DND-41 (cell line): ENCODE results near the gene B4GALT3.

Experiments used
- ATAC-seq: fragments of 200-7000 bp; cut with Tn5 transposase; 3 replicates; pipeline ENCODE4 v1.9.1; 2021; ENCODE audit warnings: low read depth; ENCODE audit not compliant: insufficient read depth
- DNase-seq: peaks from one replicate; pipeline ENCODE4 v3.0.0-alpha.2; 2020
- H2AFZ ChIP-seq: 2 replicates; pipeline ENCODE4 v1.6.0; 2012; ENCODE audit warnings: low read depth, low read length
- H3K27ac ChIP-seq: 2 replicates; pipeline ENCODE4 v1.5.1; 2012; ENCODE audit warnings: low read length, inconsistent platforms
- H3K27me3 ChIP-seq: fragments of 200-600 bp; sonication (generic); 2 replicates; pipeline ENCODE4 v1.6.0; 2012; ENCODE audit warnings: low read length, mild to moderate bottlenecking, inconsistent platforms; ENCODE audit not compliant: insufficient read depth, poor library complexity
- H3K36me3 ChIP-seq: 2 replicates; pipeline ENCODE4 v1.5.1; 2012; ENCODE audit warnings: low read length, inconsistent platforms; ENCODE audit not compliant: insufficient read depth
- H3K4me1 ChIP-seq: 2 replicates; pipeline ENCODE4 v1.5.1; 2012; ENCODE audit warnings: mild to moderate bottlenecking, low read length; ENCODE audit not compliant: insufficient read depth
- H3K4me2 ChIP-seq: 2 replicates; pipeline ENCODE4 v1.6.0; 2012; ENCODE audit warnings: mild to moderate bottlenecking, moderate library complexity, low read length, inconsistent platforms; ENCODE audit not compliant: insufficient read depth
- H3K4me3 ChIP-seq, 2 experiments: fragments of 200-600 bp in 1 of 2; shearing (Covaris generic) in 1 of 2; 2 replicates each; pipeline ENCODE4 v1.5.1; 2012 to 2016; ENCODE audit warnings: inconsistent platforms in 2 of 2, low read length in 2 of 2, mild to moderate bottlenecking in 2 of 2, low read depth in 1 of 2, moderate library complexity in 1 of 2
- H3K79me2 ChIP-seq: 2 replicates; pipeline ENCODE4 v1.6.0; 2012; ENCODE audit warnings: low read length, inconsistent platforms; ENCODE audit not compliant: insufficient read depth
- H3K9ac ChIP-seq: 2 replicates; pipeline ENCODE4 v1.6.0; 2012; ENCODE audit warnings: low read depth, mild to moderate bottlenecking, inconsistent platforms, low read length, moderate library complexity
- H3K9me3 ChIP-seq: 2 replicates; pipeline ENCODE4 v1.5.1; 2012; ENCODE audit warnings: low read length, moderate library complexity, mild to moderate bottlenecking, inconsistent platforms; ENCODE audit not compliant: insufficient read depth, severe bottlenecking
- H4K20me1 ChIP-seq: 2 replicates; pipeline ENCODE4 v1.6.0; 2012; ENCODE audit warnings: low read length; ENCODE audit not compliant: insufficient read depth
- CTCF ChIP-seq: IDR thresholded peaks from 2 replicates; pipeline ENCODE4 v1.5.1; 2012; ENCODE audit warnings: borderline replicate concordance, low read length, moderate library complexity, mild to moderate bottlenecking; ENCODE audit not compliant: poor library complexity, severe bottlenecking; ENCODE audit errors: extremely low read depth
- EZH2 ChIP-seq: IDR thresholded peaks from 3 replicates; pipeline ENCODE4 v1.6.1; 2012; ENCODE audit warnings: borderline replicate concordance, low read depth, mild to moderate bottlenecking, moderate library complexity, low read length, inconsistent platforms; ENCODE audit not compliant: severe bottlenecking

Gene B4GALT3

GRCh38 chr1:161162806-161163205 lies 14.5 kb downstream of the B4GALT3 start:
- no peak for ATAC-seq
- no peak for TF ChIP-seq CTCF
- TF ChIP-seq EZH2, result no peak
- Histone ChIP-seq H3K27ac (no peak overlapping the region), H2AFZ (no peak overlapping the region), H3K27me3 (no peaks in the 10 kb centered on the region), H3K4me2 (0 out of 2 replicates have a peak overlapping the region, but pooled peaks have one; percentile 88), H3K79me2 (peaks cover 28% of the 10 kb centered on the region), H3K4me1 (peaks cover 81% of the 10 kb centered on the region), H3K36me3 (peaks cover 59% of the 10 kb centered on the region), H3K4me3 (no peak overlapping the region), H3K9me3 (no peaks in the 10 kb centered on the region), H3K9ac (no peak overlapping the region), H4K20me1 (no peaks in the 10 kb centered on the region)
- DNase-seq, result no peak

- H2AFZ ChIP-seq, result no peak overlapping the region
- peak overlapping the region; percentile 88; the same call in 1 of the 2 replicates for H3K4me2 ChIP-seq
- no peak overlapping the region for H3K9ac ChIP-seq
Measured at GRCh38 chr1:161162052-161162451, 15.3 kb downstream of the B4GALT3 start.

GRCh38 chr1:161161652-161162051 lies 15.7 kb downstream of the B4GALT3 start:
- no peak for ATAC-seq
- peaks cover 70% of the 10 kb centered on the region for H3K4me1 ChIP-seq
- no peak overlapping the region for H3K9ac ChIP-seq
- TF ChIP-seq CTCF, result no peak
- peaks cover 21% of the 10 kb centered on the region for H3K79me2 ChIP-seq
- H3K36me3 ChIP-seq, result peaks cover 68% of the 10 kb centered on the region
- H3K4me3 ChIP-seq, result no peak overlapping the region
- H3K27me3 ChIP-seq, result no peaks in the 10 kb centered on the region
- no peak for DNase-seq
- peak overlapping the region; percentile 88 for H3K4me2 ChIP-seq
- no peaks in the 10 kb centered on the region for H3K9me3 ChIP-seq
- H4K20me1 ChIP-seq, result no peaks in the 10 kb centered on the region
- no peak overlapping the region for H2AFZ ChIP-seq
- no peak overlapping the region for H3K27ac ChIP-seq

More at GRCh38 chr1:161162052-161162451, 15.3 kb downstream of the B4GALT3 start:
- ATAC-seq (no peak), DNase-seq (no peak)
- Histone ChIP-seq H3K36me3 (peaks cover 65% of the 10 kb centered on the region), H4K20me1 (no peaks in the 10 kb centered on the region), H3K4me1 (peaks cover 74% of the 10 kb centered on the region), H3K79me2 (peaks cover 25% of the 10 kb centered on the region), H3K27me3 (no peaks in the 10 kb centered on the region), H3K4me3 (no peak overlapping the region), H3K27ac (no peak overlapping the region), H3K9me3 (no peaks in the 10 kb centered on the region)
- no peak for TF ChIP-seq CTCF
- no peak for TF ChIP-seq EZH2
